Osteoblast (primary cell): ENCODE results near the gene USP49. TPM values are rescaled to one million over a fixed set of nuclear protein-coding genes. Genes with fewer than 3 reads are reported as not detected.
A peak's percentile ranks its signal among the peaks of the same experiment; 100 is the strongest.

Source experiments
- DNase-seq: peaks from one replicate; pipeline ENCODE4 v3.0.0; 2011; ENCODE audit warnings: low spot score, mixed read lengths; ENCODE audit not compliant: insufficient read length; ENCODE audit errors: missing footprints
- H2AFZ ChIP-seq: 2 replicates; pipeline ENCODE4 v1.6.0; 2011; ENCODE audit warnings: mild to moderate bottlenecking, low read length
- H3K27ac ChIP-seq: 2 replicates; pipeline ENCODE4 v1.5.1; 2011; ENCODE audit warnings: mild to moderate bottlenecking, low read depth, low read length, moderate library complexity
- H3K27me3 ChIP-seq: 2 replicates; pipeline ENCODE4 v1.6.0; 2012; ENCODE audit warnings: mild to moderate bottlenecking, control low read depth, inconsistent platforms, low read length, moderate library complexity; ENCODE audit not compliant: insufficient read depth
- H3K36me3 ChIP-seq: 2 replicates; pipeline ENCODE4 v1.5.1; 2011; ENCODE audit warnings: mild to moderate bottlenecking, low read length, control low read depth, moderate library complexity; ENCODE audit not compliant: insufficient read depth
- H3K4me1 ChIP-seq: 2 replicates; pipeline ENCODE4 v1.5.1; 2011; ENCODE audit warnings: mild to moderate bottlenecking, low read length, control low read depth, moderate library complexity; ENCODE audit not compliant: insufficient read depth
- H3K4me2 ChIP-seq: 2 replicates; pipeline ENCODE4 v1.6.0; 2011; ENCODE audit warnings: mild to moderate bottlenecking, low read length; ENCODE audit not compliant: insufficient read depth
- H3K4me3 ChIP-seq: fragments of 200-600 bp; sonication (generic); 3 replicates; pipeline ENCODE4 v1.5.1; 2012; ENCODE audit warnings: mild to moderate bottlenecking, low read length, inconsistent platforms; ENCODE audit not compliant: insufficient read depth
- H3K79me2 ChIP-seq: 2 replicates; pipeline ENCODE4 v1.6.0; 2012; ENCODE audit warnings: mild to moderate bottlenecking, low read length, control low read depth, inconsistent platforms; ENCODE audit not compliant: insufficient read depth
- H3K9me3 ChIP-seq: 2 replicates; pipeline ENCODE4 v1.5.1; 2011; ENCODE audit warnings: low read depth, low read length, control low read depth
- H4K20me1 ChIP-seq: 2 replicates; pipeline ENCODE4 v1.6.0; 2012; ENCODE audit warnings: mild to moderate bottlenecking, low read length, control low read depth; ENCODE audit not compliant: insufficient read depth
- CTCF ChIP-seq: IDR thresholded peaks from 2 replicates; pipeline ENCODE4 v1.5.1; 2011; ENCODE audit warnings: mild to moderate bottlenecking, low read depth, low read length, moderate library complexity; ENCODE audit errors: extremely low read depth
- total RNA-seq: library from RNA; depleted of rRNA; stranded (reverse); fragments of >200 nt; gene quantifications from 2 replicates; pipeline ENCODE4 v1.2.3, GENCODE V29; 2012

The USP49 gene
- total RNA-seq, 1 donor, result 3.6 TPM

GRCh38 chr6:41791984-41792383, 103.2 kb downstream of the USP49 start:
- Histone ChIP-seq H3K36me3 (peaks cover 42% of the 10 kb centered on the region), H3K27ac (no peak overlapping the region), H3K27me3 (no peaks in the 10 kb centered on the region), H3K4me1 (no peaks in the 10 kb centered on the region), H3K4me3 (no peak overlapping the region), H2AFZ (no peak overlapping the region), H3K9me3 (no peaks in the 10 kb centered on the region), H4K20me1 (no peaks in the 10 kb centered on the region), H3K4me2 (no peak overlapping the region), H3K79me2 (peaks cover 22% of the 10 kb centered on the region)
- DNase-seq, result no peak
- TF ChIP-seq CTCF, result no peak

- Histone ChIP-seq H3K27me3 (no peaks in the 10 kb centered on the region), H2AFZ (no peak overlapping the region), H4K20me1 (no peaks in the 10 kb centered on the region), H3K36me3 (peaks cover 40% of the 10 kb centered on the region), H3K9me3 (no peaks in the 10 kb centered on the region), H3K4me1 (no peaks in the 10 kb centered on the region), H3K4me2 (no peak overlapping the region), H3K4me3 (no peak overlapping the region), H3K27ac (no peak overlapping the region), H3K79me2 (peaks cover 22% of the 10 kb centered on the region)
- no peak for TF ChIP-seq CTCF
- DNase-seq, result no peak
These were observed 103.9 kb downstream of the USP49 start for GRCh38 chr6:41791305-41791704.

GRCh38 chr6:41790045-41790444, 105.1 kb downstream of the USP49 start:
- no peak overlapping the region for H3K4me2 ChIP-seq
- TF ChIP-seq CTCF, result no peak
- H3K36me3 ChIP-seq, result peaks cover 37% of the 10 kb centered on the region
- no peak overlapping the region for H2AFZ ChIP-seq
- H3K9me3 ChIP-seq, result no peaks in the 10 kb centered on the region
- H3K27ac ChIP-seq, result no peak overlapping the region
- peaks cover 7% of the 10 kb centered on the region for H3K4me1 ChIP-seq
- H4K20me1 ChIP-seq, result no peaks in the 10 kb centered on the region
- H3K4me3 ChIP-seq, result no peak overlapping the region
- peaks cover 22% of the 10 kb centered on the region for H3K79me2 ChIP-seq
- DNase-seq, result no peak
- no peaks in the 10 kb centered on the region for H3K27me3 ChIP-seq

- peaks cover 22% of the 10 kb centered on the region for H3K79me2 ChIP-seq
- H3K27me3 ChIP-seq, result no peaks in the 10 kb centered on the region
- peaks cover 7% of the 10 kb centered on the region for H3K4me1 ChIP-seq
- peaks cover 37% of the 10 kb centered on the region for H3K36me3 ChIP-seq
- TF ChIP-seq CTCF, result no peak
- H4K20me1 ChIP-seq, result no peaks in the 10 kb centered on the region
- H3K27ac ChIP-seq, result no peak overlapping the region
- H3K4me3 ChIP-seq, result no peak overlapping the region
- no peak overlapping the region for H2AFZ ChIP-seq
- H3K9me3 ChIP-seq, result no peaks in the 10 kb centered on the region
- DNase-seq, result peak; percentile 74
- H3K4me2 ChIP-seq, result peak overlapping the region; percentile 3
These were observed 105.8 kb downstream of the USP49 start for GRCh38 chr6:41789390-41789724.
